ENCODE data around the gene SLC38A8.

DNA sequence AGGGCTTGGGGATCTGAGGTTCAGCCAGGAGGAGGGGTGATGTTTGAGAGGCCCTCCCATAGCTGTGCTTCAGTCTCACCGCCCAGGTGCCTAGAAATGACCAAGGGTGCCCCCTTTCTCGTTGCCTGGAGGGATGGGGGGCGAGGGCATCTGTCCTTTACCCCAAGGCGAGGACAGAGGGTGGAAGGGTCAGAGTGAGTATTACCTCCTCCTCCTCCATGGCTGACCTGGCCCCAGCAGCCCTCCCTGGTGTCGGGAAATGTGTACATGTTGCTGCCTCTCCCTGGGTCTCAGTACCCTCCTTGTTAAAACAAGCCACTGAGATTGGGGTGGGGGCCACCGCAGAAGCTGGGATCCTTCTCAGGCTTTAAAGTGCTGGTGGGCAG is 72.2 kb downstream of the SLC38A8 start:
- TF ChIP-seq EZH2 (IDR thresholded peaks at IDR 0.05; ENCODE audit: borderline replicate concordance) (no peak), EZH2phosphoT487 (IDR thresholded peaks at IDR 0.05; ENCODE audit: low read depth, severe bottlenecking, unreplicated experiment) (no peak)
- TF ChIP-seq, protein P1, sequence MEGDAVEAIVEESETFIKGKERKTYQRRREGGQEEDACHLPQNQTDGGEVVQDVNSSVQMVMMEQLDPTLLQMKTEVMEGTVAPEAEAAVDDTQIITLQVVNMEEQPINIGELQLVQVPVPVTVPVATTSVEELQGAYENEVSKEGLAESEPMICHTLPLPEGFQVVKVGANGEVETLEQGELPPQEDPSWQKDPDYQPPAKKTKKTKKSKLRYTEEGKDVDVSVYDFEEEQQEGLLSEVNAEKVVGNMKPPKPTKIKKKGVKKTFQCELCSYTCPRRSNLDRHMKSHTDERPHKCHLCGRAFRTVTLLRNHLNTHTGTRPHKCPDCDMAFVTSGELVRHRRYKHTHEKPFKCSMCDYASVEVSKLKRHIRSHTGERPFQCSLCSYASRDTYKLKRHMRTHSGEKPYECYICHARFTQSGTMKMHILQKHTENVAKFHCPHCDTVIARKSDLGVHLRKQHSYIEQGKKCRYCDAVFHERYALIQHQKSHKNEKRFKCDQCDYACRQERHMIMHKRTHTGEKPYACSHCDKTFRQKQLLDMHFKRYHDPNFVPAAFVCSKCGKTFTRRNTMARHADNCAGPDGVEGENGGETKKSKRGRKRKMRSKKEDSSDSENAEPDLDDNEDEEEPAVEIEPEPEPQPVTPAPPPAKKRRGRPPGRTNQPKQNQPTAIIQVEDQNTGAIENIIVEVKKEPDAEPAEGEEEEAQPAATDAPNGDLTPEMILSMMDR (IDR thresholded peaks at IDR 0.05; ENCODE audit: poor library complexity): no peak

All from hepatocyte (in vitro differentiated cells).